ENCODE results near the gene DOK4. TPM values are rescaled to one million over a fixed set of nuclear protein-coding genes. Genes with fewer than 3 reads are reported as not detected.

The DOK4 gene
- total RNA-seq: 100 to 1,000 TPM in 3 of 4 donors, 10 to 100 TPM in 1; 57.9 to 312 (median 143) TPM

- DNase-seq: peak; percentile 89
- intact Hi-C loops (cut with DNase I; ENCODE audit: low total_unique reads) (no loop called here), in situ Hi-C loops (cut with MboI; ENCODE audit: low pct_ligation_motif_present in 1 of 4, low pct_unique_long_range_greater_than_20kb in 1 of 4, low sequenced_read_pairs in 3 of 4) (no loop called here)
- Histone ChIP-seq H3K27ac (peak within 1 kb of the TSS; percentile 80 to 91 (median 84)), H3K9me3 (no peaks in the 10 kb centered on the region), H3K4me1 (peaks cover 8 to 23% (median 21%) of the 10 kb centered on the region in 4 donors), H3K27me3 (no peaks in the 10 kb centered on the region), H3K4me3 (peak within 1 kb of the TSS; percentile 76 to 96 (median 84)), H3K36me3 (no peaks in the 10 kb centered on the region)
- TF ChIP-seq POLR2AphosphoS5 (IDR thresholded peaks at IDR 0.05) (peak in 2 of 3 donors; percentile 38 to 43), POLR2A (IDR thresholded peaks at IDR 0.05) (peak; percentile 12), EP300 (IDR thresholded peaks at IDR 0.05; ENCODE audit: low read depth) (no peak)
- 2 to 25% methylated on average over 2 to 32 of the region's 73 CpGs for WGBS, 2 donors (ENCODE audit: low coverage in 1 of 2)
These were observed at the start of gene DOK4 for GRCh38 chr16:57485916-57486857. Gene DOK4 (minus strand): TSS chr16:57486493. CDS start chr16:57479507, 6,986 bp downstream.

DNA sequence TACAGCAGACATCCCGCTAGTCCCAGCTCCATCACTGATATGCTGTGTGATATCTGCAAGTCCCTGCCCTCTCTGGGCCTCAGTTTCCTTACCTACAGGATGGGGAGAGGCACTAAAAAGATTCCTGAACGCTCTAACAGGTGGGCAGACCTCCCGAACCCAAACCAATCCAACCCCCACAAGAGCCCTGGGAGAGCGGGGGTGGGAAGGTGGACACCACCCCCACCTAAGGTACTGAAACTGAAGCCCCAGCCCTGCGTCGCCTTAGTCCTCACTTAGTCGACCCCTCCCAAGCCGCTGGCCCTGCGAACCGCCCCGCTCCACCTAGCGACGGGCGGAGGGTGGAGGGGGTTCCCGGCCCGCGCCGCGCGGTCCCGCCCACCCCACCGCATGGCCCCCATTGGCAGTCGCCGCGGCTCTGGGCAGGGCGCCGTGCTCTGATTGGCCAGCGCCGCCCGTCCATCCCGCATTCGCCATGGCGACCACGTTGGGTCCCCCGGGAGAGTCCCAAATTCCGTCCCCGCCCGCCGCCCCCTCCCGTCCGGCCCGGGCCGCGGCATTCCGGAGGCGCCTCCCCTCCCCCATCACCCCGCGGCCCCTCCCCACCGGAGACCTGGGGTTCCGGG lies 49.5 kb upstream of the DOK4 start:
- peak; percentile 95 for DNase-seq
- intact Hi-C loops (cut with DNase I; ENCODE audit: low total_unique reads) (no loop called here), in situ Hi-C loops (cut with MboI; ENCODE audit: low pct_ligation_motif_present in 1 of 4, low pct_unique_long_range_greater_than_20kb in 1 of 4, low sequenced_read_pairs in 3 of 4) (no loop called here)
- no peaks in the 10 kb centered on the region for H3K36me3 ChIP-seq
- peaks cover 12 to 41% (median 35%) of the 10 kb centered on the region in 4 donors for H3K4me1 ChIP-seq
- peak overlapping the region; percentile 80 to 95 (median 90) for H3K27ac ChIP-seq
- peak overlapping the region; percentile 61 to 96 (median 74) for H3K4me3 ChIP-seq
- no peaks in the 10 kb centered on the region for H3K9me3 ChIP-seq
- 2% methylated on average over 26 of the region's 50 CpGs; no CpG with 5 or more reads in 1 of the 2 donors for WGBS, 2 donors (ENCODE audit: low coverage in 1 of 2)
- TF ChIP-seq EP300 (IDR thresholded peaks at IDR 0.05; ENCODE audit: low read depth): no peak
- TF ChIP-seq, protein P1, sequence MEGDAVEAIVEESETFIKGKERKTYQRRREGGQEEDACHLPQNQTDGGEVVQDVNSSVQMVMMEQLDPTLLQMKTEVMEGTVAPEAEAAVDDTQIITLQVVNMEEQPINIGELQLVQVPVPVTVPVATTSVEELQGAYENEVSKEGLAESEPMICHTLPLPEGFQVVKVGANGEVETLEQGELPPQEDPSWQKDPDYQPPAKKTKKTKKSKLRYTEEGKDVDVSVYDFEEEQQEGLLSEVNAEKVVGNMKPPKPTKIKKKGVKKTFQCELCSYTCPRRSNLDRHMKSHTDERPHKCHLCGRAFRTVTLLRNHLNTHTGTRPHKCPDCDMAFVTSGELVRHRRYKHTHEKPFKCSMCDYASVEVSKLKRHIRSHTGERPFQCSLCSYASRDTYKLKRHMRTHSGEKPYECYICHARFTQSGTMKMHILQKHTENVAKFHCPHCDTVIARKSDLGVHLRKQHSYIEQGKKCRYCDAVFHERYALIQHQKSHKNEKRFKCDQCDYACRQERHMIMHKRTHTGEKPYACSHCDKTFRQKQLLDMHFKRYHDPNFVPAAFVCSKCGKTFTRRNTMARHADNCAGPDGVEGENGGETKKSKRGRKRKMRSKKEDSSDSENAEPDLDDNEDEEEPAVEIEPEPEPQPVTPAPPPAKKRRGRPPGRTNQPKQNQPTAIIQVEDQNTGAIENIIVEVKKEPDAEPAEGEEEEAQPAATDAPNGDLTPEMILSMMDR (IDR thresholded peaks at IDR 0.05): peak in 3 of 5 experiments; percentile 13 to 21 (median 17)
- TF ChIP-seq POLR2A (IDR thresholded peaks at IDR 0.05): no peak
- peaks cover 9% of the 10 kb centered on the region for H3K27me3 ChIP-seq

DNA sequence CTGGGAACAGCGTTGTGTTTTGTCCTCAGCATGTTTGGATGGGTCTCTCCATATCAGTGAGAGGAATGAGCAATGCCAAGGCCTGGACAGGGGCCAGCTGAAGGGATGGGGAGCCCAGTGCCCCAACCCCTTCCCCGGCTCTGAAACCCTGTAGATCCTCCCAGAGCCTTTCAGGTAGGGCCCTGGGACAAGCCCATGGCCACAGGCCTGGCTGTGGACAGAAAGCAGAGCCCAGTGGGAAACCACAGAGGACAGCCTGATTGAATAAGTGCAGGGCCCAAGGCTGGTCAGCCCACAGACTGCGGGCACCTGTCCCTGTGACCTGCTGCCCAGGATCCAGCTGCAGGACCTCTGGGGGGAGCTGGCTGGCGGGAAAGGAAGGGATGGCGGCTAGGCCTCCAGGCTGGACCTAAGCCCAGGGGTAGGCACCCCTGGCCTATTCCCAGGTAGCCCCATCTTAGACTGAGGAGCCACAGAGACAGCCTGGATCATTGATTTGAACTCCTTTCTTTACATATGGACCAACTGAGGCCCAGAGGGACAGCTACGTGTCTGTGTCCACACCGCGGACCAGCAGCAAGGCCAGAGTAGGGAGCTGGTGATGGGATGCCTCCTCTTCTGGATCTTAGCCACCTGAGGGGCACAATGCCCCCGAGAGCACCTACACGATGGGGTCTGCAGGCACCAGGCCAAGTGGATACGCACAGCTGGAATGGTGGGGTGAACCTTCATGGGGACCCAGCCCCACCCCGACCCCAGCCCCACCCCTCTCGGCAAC lies 48.8 kb upstream of the DOK4 start:
- H3K27ac ChIP-seq: peak overlapping the region; percentile 80 to 95 (median 90)

GRCh38 chr16:57534337-57534880 lies 48.1 kb upstream of the DOK4 start:
- intact Hi-C loops (cut with DNase I; ENCODE audit: low total_unique reads): no loop called here
- H3K36me3 ChIP-seq: no peaks in the 10 kb centered on the region
- TF ChIP-seq, protein P1 (IDR thresholded peaks at IDR 0.05): no peak
- TF ChIP-seq EP300 (IDR thresholded peaks at IDR 0.05; ENCODE audit: low read depth) (no peak), POLR2A (IDR thresholded peaks at IDR 0.05) (no peak), POLR2AphosphoS5 (IDR thresholded peaks at IDR 0.05) (no peak)
- peaks cover 18 to 51% (median 45%) of the 10 kb centered on the region in 4 donors for H3K4me1 ChIP-seq
- H3K4me3 ChIP-seq: no peak overlapping the region
- H3K9me3 ChIP-seq: no peaks in the 10 kb centered on the region
- DNase-seq: no peak
- peak overlapping the region in 1 of 4 donors; percentile 91 for H3K27ac ChIP-seq
- in situ Hi-C loops (cut with MboI; ENCODE audit: low pct_ligation_motif_present in 1 of 4, low pct_unique_long_range_greater_than_20kb in 1 of 4, low sequenced_read_pairs in 3 of 4): no loop called here
- 94% methylated on average over 7 of the region's 7 CpGs; no CpG with 5 or more reads in 1 of the 2 donors for WGBS, 2 donors (ENCODE audit: low coverage in 1 of 2)
- peaks cover 9% of the 10 kb centered on the region for H3K27me3 ChIP-seq

More for the DNA sequence above, 48.8 kb upstream of the DOK4 start:
- peaks cover 9% of the 10 kb centered on the region for H3K27me3 ChIP-seq
- no peaks in the 10 kb centered on the region for H3K9me3 ChIP-seq
- peak overlapping the region in 3 of 4 donors; percentile 61 to 96 (median 82) for H3K4me3 ChIP-seq
- intact Hi-C loops (cut with DNase I; ENCODE audit: low total_unique reads) (no loop called here), in situ Hi-C loops (cut with MboI; ENCODE audit: low pct_ligation_motif_present in 1 of 4, low pct_unique_long_range_greater_than_20kb in 1 of 4, low sequenced_read_pairs in 3 of 4) (no loop called here)
- TF ChIP-seq, protein P1 (IDR thresholded peaks at IDR 0.05): no peak
- no peak for TF ChIP-seq POLR2AphosphoS5 (IDR thresholded peaks at IDR 0.05)
- TF ChIP-seq EP300 (IDR thresholded peaks at IDR 0.05; ENCODE audit: low read depth): no peak
- no peak for TF ChIP-seq POLR2A (IDR thresholded peaks at IDR 0.05)
- 59% methylated on average over 13 of the region's 13 CpGs; no CpG with 5 or more reads in 1 of the 2 donors for WGBS, 2 donors (ENCODE audit: low coverage in 1 of 2)
- DNase-seq: no peak
- peaks cover 18 to 49% (median 41%) of the 10 kb centered on the region in 4 donors for H3K4me1 ChIP-seq
- no peaks in the 10 kb centered on the region for H3K36me3 ChIP-seq

All from transverse colon (tissue), 4 donors.